ENCODE data around the gene HOXB6.

The HOXB6 gene

GRCh38 chr17:48615047-48615962 is 10.5 kb upstream of the HOXB6 start, which contains the start of gene HOXB8:
Gene HOXB8, minus strand, starts transcription at chr17:48615292. Its CDS starts 588 bp downstream, at chr17:48614704.
- no peak for DNase-seq (ENCODE audit: low read depth)
- H3K4me3 ChIP-seq (ENCODE audit: low read depth, low read length), result no peak within 1 kb of the TSS

GRCh38 chr17:48613862-48614694 is 9.3 kb upstream of the HOXB6 start:
- no peak overlapping the region for H3K4me3 ChIP-seq (ENCODE audit: low read depth, low read length)
- TF ChIP-seq, protein P1, sequence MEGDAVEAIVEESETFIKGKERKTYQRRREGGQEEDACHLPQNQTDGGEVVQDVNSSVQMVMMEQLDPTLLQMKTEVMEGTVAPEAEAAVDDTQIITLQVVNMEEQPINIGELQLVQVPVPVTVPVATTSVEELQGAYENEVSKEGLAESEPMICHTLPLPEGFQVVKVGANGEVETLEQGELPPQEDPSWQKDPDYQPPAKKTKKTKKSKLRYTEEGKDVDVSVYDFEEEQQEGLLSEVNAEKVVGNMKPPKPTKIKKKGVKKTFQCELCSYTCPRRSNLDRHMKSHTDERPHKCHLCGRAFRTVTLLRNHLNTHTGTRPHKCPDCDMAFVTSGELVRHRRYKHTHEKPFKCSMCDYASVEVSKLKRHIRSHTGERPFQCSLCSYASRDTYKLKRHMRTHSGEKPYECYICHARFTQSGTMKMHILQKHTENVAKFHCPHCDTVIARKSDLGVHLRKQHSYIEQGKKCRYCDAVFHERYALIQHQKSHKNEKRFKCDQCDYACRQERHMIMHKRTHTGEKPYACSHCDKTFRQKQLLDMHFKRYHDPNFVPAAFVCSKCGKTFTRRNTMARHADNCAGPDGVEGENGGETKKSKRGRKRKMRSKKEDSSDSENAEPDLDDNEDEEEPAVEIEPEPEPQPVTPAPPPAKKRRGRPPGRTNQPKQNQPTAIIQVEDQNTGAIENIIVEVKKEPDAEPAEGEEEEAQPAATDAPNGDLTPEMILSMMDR (conservative IDR thresholded peaks at IDR 0.05; ENCODE audit: low read depth, low read length), result no peak
- DNase-seq (ENCODE audit: low read depth), result no peak

More at GRCh38 chr17:48615047-48615962, 10.5 kb upstream of the HOXB6 start, which contains the start of gene HOXB8:
- TF ChIP-seq, protein P1 (conservative IDR thresholded peaks at IDR 0.05; ENCODE audit: low read depth, low read length), result no peak

DNA sequence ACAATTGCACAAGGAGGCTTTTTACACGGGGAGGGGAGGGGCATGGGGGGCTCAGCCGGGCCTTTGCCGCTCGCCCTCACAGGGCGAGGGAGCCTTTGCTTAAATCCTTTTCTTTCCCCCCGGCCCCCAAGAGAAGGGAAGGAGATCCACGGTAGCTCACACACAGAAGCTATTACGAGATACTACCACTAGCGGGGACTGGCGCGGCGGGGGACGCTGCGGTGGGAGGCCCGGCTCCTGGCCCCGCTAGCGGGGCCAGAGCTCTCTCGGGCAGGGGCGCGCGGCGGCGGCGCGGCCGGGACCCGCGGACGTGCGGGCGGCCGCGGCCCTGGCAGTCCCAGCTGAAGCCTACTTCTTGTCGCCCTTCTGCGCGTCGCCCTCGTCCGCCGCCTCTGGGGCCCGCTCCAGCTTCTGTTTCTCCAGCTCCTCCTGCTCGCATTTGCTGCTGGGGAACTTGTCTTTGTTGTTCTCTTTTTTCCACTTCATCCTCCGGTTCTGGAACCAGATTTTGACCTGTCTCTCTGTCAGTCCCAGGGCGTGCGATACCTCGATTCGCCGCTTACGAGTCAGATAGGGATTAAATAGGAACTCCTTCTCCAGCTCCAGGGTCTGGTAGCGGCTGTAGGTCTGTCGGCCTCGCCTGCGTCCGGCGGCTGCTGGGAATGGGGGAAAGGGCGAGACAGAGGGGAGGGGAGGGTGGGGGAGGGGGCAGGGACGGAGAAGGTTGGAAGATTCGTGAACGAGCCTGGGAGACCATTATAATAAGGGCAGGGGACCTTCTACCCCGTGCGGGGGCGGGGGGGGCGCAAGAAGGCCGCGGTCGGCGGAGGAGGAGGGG is 8.3 kb upstream of the HOXB6 start:
- DNase-seq (ENCODE audit: low read depth), result peak; percentile 26
- no peak overlapping the region for H3K4me3 ChIP-seq (ENCODE audit: low read depth, low read length)
- TF ChIP-seq, protein P1 (conservative IDR thresholded peaks at IDR 0.05; ENCODE audit: low read depth, low read length), result peak; percentile 28

- no peak for DNase-seq (ENCODE audit: low read depth)
- TF ChIP-seq, protein P1 (conservative IDR thresholded peaks at IDR 0.05; ENCODE audit: low read depth, low read length), result no peak
Measured at GRCh38 chr17:48612456-48612853, 7.7 kb upstream of the HOXB6 start.

DNA sequence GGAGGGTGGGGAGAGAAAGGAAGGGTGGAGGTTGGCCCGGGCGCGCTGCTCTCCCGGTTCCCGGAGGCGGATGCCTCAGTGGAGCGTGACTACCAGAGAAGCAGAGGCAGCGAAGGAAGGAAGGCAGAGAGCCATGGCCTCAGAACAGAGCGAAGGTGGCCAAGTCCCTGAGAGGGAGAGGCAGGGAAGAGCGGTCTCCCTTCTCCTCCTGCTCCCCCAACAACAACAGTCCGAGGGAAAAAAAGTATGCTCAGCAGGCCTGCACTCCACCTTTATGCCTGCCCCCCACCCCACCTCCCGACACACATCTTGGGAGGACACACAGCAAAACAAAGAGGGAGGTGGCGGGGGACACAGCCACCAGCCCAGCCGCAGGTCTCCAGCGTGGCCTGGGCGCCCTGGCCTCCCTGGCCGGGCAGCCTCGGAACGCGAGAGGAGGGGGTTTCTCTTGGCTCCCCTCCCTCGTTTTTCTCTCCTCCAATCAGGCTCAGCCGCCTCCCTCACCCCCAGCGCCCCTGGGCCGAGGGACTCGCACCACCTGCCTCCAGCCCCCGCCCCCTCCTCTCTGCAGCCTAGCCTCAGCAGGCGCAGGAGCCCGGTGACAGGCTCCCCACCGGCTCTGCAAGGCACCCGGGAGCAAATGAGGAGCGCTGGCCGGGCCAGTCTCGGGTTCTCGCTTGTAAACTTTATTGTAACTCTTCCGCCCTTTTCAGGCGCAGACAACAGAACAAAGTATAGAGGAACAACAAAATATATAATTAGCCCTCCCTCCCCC is 7.1 kb upstream of the HOXB6 start:
- no peak overlapping the region for H3K4me3 ChIP-seq (ENCODE audit: low read depth, low read length)
- DNase-seq (ENCODE audit: low read depth), result no peak
- TF ChIP-seq, protein P1 (conservative IDR thresholded peaks at IDR 0.05; ENCODE audit: low read depth, low read length), result no peak

More at GRCh38 chr17:48612456-48612853, 7.7 kb upstream of the HOXB6 start:
- H3K4me3 ChIP-seq (ENCODE audit: low read depth, low read length), result no peak overlapping the region

DNA sequence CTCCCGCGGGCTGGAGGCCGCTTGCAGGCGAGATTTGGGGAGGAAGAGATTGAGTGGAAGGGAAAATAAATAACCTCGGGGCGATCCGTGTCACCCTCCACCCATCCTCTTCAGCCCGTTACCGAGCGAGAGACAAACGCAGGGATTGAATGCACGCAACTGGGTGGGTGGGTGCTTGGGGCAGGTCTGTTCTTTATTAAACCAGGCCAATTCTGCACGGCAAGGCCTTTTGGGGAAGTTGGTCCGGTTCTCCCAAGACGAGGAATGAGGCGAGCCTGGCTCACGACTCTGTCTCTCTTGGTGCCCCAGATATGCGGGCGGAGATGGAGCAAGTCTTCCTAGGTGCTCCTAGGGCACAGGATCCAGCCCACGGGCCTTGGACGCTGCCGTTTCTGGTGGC is 6.4 kb upstream of the HOXB6 start:
- H3K4me3 ChIP-seq (ENCODE audit: low read depth, low read length), result no peak overlapping the region
- no peak for DNase-seq (ENCODE audit: low read depth)
- TF ChIP-seq, protein P1 (conservative IDR thresholded peaks at IDR 0.05; ENCODE audit: low read depth, low read length), result no peak

Measured in choroid plexus epithelial cell (primary cell).